ENCODE measurements around the gene PRSS36.
"Not testable (repeated sequence)": the region's sequence is repeated elsewhere in the genome, so short reads cannot be mapped to it uniquely, and the experiment has no call there.

Gene PRSS36

GRCh38 chr16:31138621-31139578 is 11.0 kb downstream of the PRSS36 start:
- no peak for DNase-seq (ENCODE audit: low read depth)
- Histone ChIP-seq H3K9ac (ENCODE audit: low read length) (no peak overlapping the region), H3K4me1 (ENCODE audit: control insufficient read depth, insufficient read depth, low read length) (peaks cover 30% of the 10 kb centered on the region), H3K27me3 (replicated peaks; ENCODE audit: control insufficient read depth, insufficient read depth, low read length) (peaks cover 5% of the 10 kb centered on the region), H3K9me3 (ENCODE audit: control insufficient read depth, low read length) (no peaks in the 10 kb centered on the region), H3K36me3 (ENCODE audit: control insufficient read depth, insufficient read depth, low read length, severe bottlenecking) (no peaks in the 10 kb centered on the region), H3K4me3 (ENCODE audit: low read length) (no peak overlapping the region)

DNA sequence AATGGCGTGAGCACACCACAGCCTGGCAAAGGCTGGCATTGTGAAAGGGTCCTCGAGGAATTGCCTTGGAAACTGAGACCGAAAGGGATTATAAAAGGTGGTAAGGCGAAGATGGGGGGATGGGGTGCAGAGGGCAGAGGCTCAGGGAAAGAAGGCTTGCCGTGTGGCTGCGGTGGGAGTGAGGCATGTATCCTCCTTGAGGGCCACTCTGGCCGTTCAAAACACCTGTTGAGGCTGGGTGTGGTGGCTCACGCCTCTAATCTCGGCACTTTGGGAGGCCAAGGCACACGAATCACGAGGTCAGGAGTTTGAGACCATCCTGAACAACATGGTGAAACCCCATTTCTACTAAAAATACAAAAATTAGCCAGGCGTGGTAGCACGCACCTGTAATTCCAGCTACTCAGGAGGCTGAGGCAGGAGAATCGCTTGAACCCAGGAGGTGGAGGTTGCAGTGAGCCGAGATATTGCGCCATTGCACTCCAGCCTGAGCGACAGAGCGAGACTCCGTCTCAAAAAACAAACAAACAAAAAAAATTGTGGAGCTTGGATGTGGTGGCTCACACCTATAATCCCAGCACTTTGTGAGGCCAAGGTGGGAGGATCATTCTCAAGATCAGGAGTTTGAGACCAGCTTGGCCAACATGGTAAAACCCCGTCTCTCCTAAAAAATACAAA is 12.9 kb downstream of the PRSS36 start:
- not testable (repeated sequence) for H3K9ac ChIP-seq (ENCODE audit: low read length); H3K9me3 ChIP-seq (ENCODE audit: control insufficient read depth, low read length); DNase-seq (ENCODE audit: low read depth); H3K27me3 ChIP-seq (replicated peaks; ENCODE audit: control insufficient read depth, insufficient read depth, low read length); H3K4me3 ChIP-seq (ENCODE audit: low read length); H3K36me3 ChIP-seq (ENCODE audit: control insufficient read depth, insufficient read depth, low read length, severe bottlenecking)
- H3K4me1 ChIP-seq (ENCODE audit: control insufficient read depth, insufficient read depth, low read length) = peaks cover 27% of the 10 kb centered on the region

- H3K9me3 ChIP-seq (ENCODE audit: control insufficient read depth, low read length) = no peaks in the 10 kb centered on the region
- H3K4me1 ChIP-seq (ENCODE audit: control insufficient read depth, insufficient read depth, low read length) = peaks cover 21% of the 10 kb centered on the region
- no peak overlapping the region for H3K4me3 ChIP-seq (ENCODE audit: low read length)
- peaks cover 8% of the 10 kb centered on the region for H3K36me3 ChIP-seq (ENCODE audit: control insufficient read depth, insufficient read depth, low read length, severe bottlenecking)
- no peak overlapping the region for H3K9ac ChIP-seq (ENCODE audit: low read length)
- H3K27me3 ChIP-seq (replicated peaks; ENCODE audit: control insufficient read depth, insufficient read depth, low read length) = peaks cover 5% of the 10 kb centered on the region
- no peak for DNase-seq (ENCODE audit: low read depth)
Measured at GRCh38 chr16:31136287-31136662, 13.6 kb downstream of the PRSS36 start.

- Histone ChIP-seq H3K36me3 (ENCODE audit: control insufficient read depth, insufficient read depth, low read length, severe bottlenecking) (peaks cover 12% of the 10 kb centered on the region), H3K4me1 (ENCODE audit: control insufficient read depth, insufficient read depth, low read length) (peaks cover 16% of the 10 kb centered on the region), H3K27me3 (replicated peaks; ENCODE audit: control insufficient read depth, insufficient read depth, low read length) (peaks cover 5% of the 10 kb centered on the region), H3K9ac (ENCODE audit: low read length) (no peak within 1 kb of the TSS), H3K9me3 (ENCODE audit: control insufficient read depth, low read length) (no peaks in the 10 kb centered on the region), H3K4me3 (ENCODE audit: low read length) (no peak within 1 kb of the TSS)
- DNase-seq (ENCODE audit: low read depth) = no peak
Measured at GRCh38 chr16:31135535-31136286, 14.2 kb downstream of the PRSS36 start, which contains the start of gene PRSS8. Gene PRSS8, minus strand, starts transcription at chr16:31135727. Its CDS starts 229 bp downstream, at chr16:31135498.

GRCh38 chr16:31134625-31135534 is 15.0 kb downstream of the PRSS36 start:
- no peak overlapping the region for H3K9ac ChIP-seq (ENCODE audit: low read length)
- peaks cover 17% of the 10 kb centered on the region for H3K36me3 ChIP-seq (ENCODE audit: control insufficient read depth, insufficient read depth, low read length, severe bottlenecking)
- peaks cover 5% of the 10 kb centered on the region for H3K27me3 ChIP-seq (replicated peaks; ENCODE audit: control insufficient read depth, insufficient read depth, low read length)
- H3K4me3 ChIP-seq (ENCODE audit: low read length) = no peak overlapping the region
- H3K9me3 ChIP-seq (ENCODE audit: control insufficient read depth, low read length) = no peaks in the 10 kb centered on the region
- no peak for DNase-seq (ENCODE audit: low read depth)
- peaks cover 16% of the 10 kb centered on the region for H3K4me1 ChIP-seq (ENCODE audit: control insufficient read depth, insufficient read depth, low read length)

- H3K4me3 ChIP-seq (ENCODE audit: low read length) = no peak overlapping the region
- peaks cover 17% of the 10 kb centered on the region for H3K36me3 ChIP-seq (ENCODE audit: control insufficient read depth, insufficient read depth, low read length, severe bottlenecking)
- peaks cover 21% of the 10 kb centered on the region for H3K4me1 ChIP-seq (ENCODE audit: control insufficient read depth, insufficient read depth, low read length)
- H3K27me3 ChIP-seq (replicated peaks; ENCODE audit: control insufficient read depth, insufficient read depth, low read length) = peaks cover 5% of the 10 kb centered on the region
- H3K9me3 ChIP-seq (ENCODE audit: control insufficient read depth, low read length) = no peaks in the 10 kb centered on the region
- H3K9ac ChIP-seq (ENCODE audit: low read length) = no peak overlapping the region
- no peak for DNase-seq (ENCODE audit: low read depth)
Measured at GRCh38 chr16:31134091-31134571, 15.7 kb downstream of the PRSS36 start.

DNA sequence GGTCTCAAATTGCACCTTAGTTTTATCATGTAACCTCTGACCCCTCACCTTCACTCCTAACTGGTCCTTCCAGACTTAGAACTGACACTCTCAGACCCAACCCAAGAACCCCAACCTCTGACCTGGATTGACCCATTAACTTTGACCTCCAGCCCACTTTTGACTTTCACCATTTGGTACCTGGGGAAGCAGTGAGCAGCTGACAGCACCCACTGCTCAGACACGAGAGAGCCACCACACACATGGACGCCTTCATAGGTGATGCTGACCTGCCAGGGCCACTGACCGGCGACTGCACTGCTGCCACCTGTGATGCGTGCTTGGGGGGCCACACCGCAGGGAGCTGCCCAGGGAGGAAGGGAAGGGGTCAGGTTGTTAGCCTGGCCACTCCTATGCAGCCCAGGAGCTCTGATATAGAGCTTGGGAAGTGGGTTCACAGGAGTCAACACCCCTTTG is 16.8 kb downstream of the PRSS36 start:
- H3K9ac ChIP-seq (ENCODE audit: low read length) = no peak overlapping the region

DNA sequence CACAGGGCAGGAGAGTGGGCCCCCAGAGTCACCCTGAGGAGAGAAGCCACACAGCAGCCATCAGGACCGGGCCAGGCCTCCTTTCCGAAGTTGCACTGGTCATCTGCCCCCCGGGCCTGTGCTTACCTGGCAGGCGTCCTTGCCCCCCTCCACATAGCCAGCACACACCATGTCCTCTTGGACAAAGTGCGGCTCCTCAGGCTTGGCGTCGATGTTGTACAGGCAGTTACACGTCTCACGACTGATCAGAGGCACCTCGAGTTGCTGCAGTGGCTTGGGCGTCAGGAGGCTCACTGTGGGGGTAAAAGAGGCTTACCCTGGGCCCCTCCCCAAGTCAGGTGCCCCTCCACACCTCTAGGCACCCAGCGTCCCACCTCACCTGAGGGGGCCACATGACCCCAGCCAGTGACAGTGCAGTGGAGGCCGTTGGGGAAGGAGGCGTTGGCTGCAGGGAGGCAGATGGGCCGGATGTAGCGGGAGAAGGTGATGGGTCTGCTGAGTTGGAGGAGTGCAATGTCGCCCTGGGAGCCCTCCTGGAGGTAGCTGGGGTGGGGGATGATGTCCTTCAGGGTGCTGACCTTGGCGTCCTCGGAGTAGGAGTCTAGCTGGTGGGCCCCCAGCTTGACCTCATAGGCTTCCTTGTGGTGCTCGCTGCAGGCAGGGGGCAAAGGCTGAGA is 17.4 kb downstream of the PRSS36 start:
- peaks cover 28% of the 10 kb centered on the region for H3K36me3 ChIP-seq (ENCODE audit: control insufficient read depth, insufficient read depth, low read length, severe bottlenecking)
- H3K4me1 ChIP-seq (ENCODE audit: control insufficient read depth, insufficient read depth, low read length) = peaks cover 10% of the 10 kb centered on the region
- no peak overlapping the region for H3K9ac ChIP-seq (ENCODE audit: low read length)

More for the DNA sequence above, 16.8 kb downstream of the PRSS36 start:
- no peak for DNase-seq (ENCODE audit: low read depth)
- H3K9me3 ChIP-seq (ENCODE audit: control insufficient read depth, low read length) = no peaks in the 10 kb centered on the region
- peaks cover 10% of the 10 kb centered on the region for H3K4me1 ChIP-seq (ENCODE audit: control insufficient read depth, insufficient read depth, low read length)
- peaks cover 22% of the 10 kb centered on the region for H3K36me3 ChIP-seq (ENCODE audit: control insufficient read depth, insufficient read depth, low read length, severe bottlenecking)
- H3K27me3 ChIP-seq (replicated peaks; ENCODE audit: control insufficient read depth, insufficient read depth, low read length) = peaks cover 5% of the 10 kb centered on the region
- H3K4me3 ChIP-seq (ENCODE audit: low read length) = no peak overlapping the region

DNA sequence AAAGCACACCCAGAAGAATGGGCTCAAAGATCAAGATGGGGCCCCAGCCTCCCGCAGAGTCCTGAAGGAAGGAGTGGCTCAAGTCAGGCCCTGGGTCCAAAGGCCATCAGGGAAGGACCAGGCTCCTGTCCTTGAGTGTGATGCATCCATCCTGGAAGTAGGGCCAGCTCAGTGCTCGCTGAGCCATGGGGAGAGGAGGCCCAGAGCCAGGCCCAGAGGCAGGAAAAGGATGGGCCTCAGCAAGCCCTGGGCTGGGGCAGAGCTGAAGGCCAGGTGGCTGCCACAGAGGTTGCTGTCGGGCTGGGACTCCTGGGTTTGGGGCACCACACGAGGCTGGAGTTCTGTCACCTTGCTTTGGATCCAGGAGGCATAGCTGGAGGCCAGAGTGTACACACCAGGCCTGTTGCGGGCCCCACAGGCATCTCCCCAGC is 18.0 kb downstream of the PRSS36 start:
- Histone ChIP-seq H3K4me3 (ENCODE audit: low read length) (no peak overlapping the region), H3K27me3 (replicated peaks; ENCODE audit: control insufficient read depth, insufficient read depth, low read length) (peaks cover 5% of the 10 kb centered on the region), H3K36me3 (ENCODE audit: control insufficient read depth, insufficient read depth, low read length, severe bottlenecking) (peaks cover 34% of the 10 kb centered on the region), H3K9ac (ENCODE audit: low read length) (no peak overlapping the region), H3K4me1 (ENCODE audit: control insufficient read depth, insufficient read depth, low read length) (peaks cover 10% of the 10 kb centered on the region), H3K9me3 (ENCODE audit: control insufficient read depth, low read length) (no peaks in the 10 kb centered on the region)
- DNase-seq (ENCODE audit: low read depth) = no peak

More for the DNA sequence above, 17.4 kb downstream of the PRSS36 start:
- no peak for DNase-seq (ENCODE audit: low read depth)
- H3K27me3 ChIP-seq (replicated peaks; ENCODE audit: control insufficient read depth, insufficient read depth, low read length) = peaks cover 5% of the 10 kb centered on the region
- H3K4me3 ChIP-seq (ENCODE audit: low read length) = no peak overlapping the region
- H3K9me3 ChIP-seq (ENCODE audit: control insufficient read depth, low read length) = no peaks in the 10 kb centered on the region

DNA sequence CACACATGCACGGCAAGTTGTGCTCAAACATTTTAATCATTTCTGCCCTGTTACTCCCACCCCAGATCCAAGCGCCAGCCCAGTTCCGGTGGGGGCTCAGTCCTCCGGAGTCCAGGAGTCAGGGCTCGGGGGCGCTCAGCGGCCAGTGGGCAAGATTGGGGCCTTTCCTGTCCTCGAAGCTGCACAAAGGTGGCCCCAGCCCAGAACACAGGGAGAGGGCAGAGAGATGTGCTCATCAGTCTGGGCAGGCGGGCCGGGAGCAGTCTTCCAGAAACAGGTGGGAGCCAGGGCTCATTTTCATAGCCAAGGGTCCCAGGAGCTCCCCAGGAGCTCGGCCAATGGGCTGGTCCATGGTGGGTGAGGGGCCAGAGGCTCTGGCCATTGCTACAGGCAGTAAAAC is 18.4 kb downstream of the PRSS36 start:
- no peak for DNase-seq (ENCODE audit: low read depth)

More for the DNA sequence above, 18.4 kb downstream of the PRSS36 start:
- Histone ChIP-seq H3K27me3 (replicated peaks; ENCODE audit: control insufficient read depth, insufficient read depth, low read length) (peaks cover 5% of the 10 kb centered on the region), H3K4me3 (ENCODE audit: low read length) (no peak overlapping the region), H3K9me3 (ENCODE audit: control insufficient read depth, low read length) (no peaks in the 10 kb centered on the region), H3K36me3 (ENCODE audit: control insufficient read depth, insufficient read depth, low read length, severe bottlenecking) (peaks cover 35% of the 10 kb centered on the region), H3K4me1 (ENCODE audit: control insufficient read depth, insufficient read depth, low read length) (peaks cover 10% of the 10 kb centered on the region), H3K9ac (ENCODE audit: low read length) (no peak overlapping the region)

All from adipocyte (in vitro differentiated cells).